ENCODE data around the gene MED1. TPM values are rescaled to one million over a fixed set of nuclear protein-coding genes. Genes with fewer than 3 reads are reported as not detected.
"Not testable (repeated sequence)": the region's sequence is repeated elsewhere in the genome, so short reads cannot be mapped to it uniquely, and the experiment has no call there.

Gene MED1
- total RNA-seq, 1 experiment from 2014 or later = 19.3 TPM

GRCh38 chr17:39439868-39440267 is 11.2 kb downstream of the MED1 start:
- DNase-seq (ENCODE audit: low spot score) = not testable (repeated sequence)

GRCh38 chr17:39429600-39429999 is 21.5 kb downstream of the MED1 start:
- DNase-seq (ENCODE audit: low spot score) = no peak

GRCh38 chr17:39416141-39416540 is 34.9 kb downstream of the MED1 start:
- DNase-seq (ENCODE audit: low spot score) = no peak

GRCh38 chr17:39410279-39410678 is 40.8 kb downstream of the MED1 start:
- DNase-seq (ENCODE audit: low spot score) = no peak

GRCh38 chr17:39408360-39408759 is 42.7 kb downstream of the MED1 start:
- DNase-seq (ENCODE audit: low spot score) = no peak

- no peak for DNase-seq (ENCODE audit: low spot score)
Observed at GRCh38 chr17:39406951-39407350, 44.1 kb downstream of the MED1 start.

GRCh38 chr17:39405436-39405835 is 45.6 kb downstream of the MED1 start:
- DNase-seq (ENCODE audit: low spot score) = no peak

- peak; percentile 82 for DNase-seq (ENCODE audit: low spot score)
Observed at GRCh38 chr17:39404542-39405378, 46.3 kb downstream of the MED1 start.

GRCh38 chr17:39402890-39403605 is 48.0 kb downstream of the MED1 start:
- no peak for DNase-seq (ENCODE audit: low spot score)

GRCh38 chr17:39402244-39402889 is 48.7 kb downstream of the MED1 start:
- DNase-seq (ENCODE audit: low spot score) = peak; percentile 92

GRCh38 chr17:39401412-39402243 is 49.4 kb downstream of the MED1 start, which contains the start of gene FBXL20:
Gene FBXL20, minus strand, starts transcription at chr17:39401626. Its CDS starts 224 bp downstream, at chr17:39401402.
- peak; percentile 78 for DNase-seq (ENCODE audit: low spot score)

GRCh38 chr17:39400547-39401411 is 50.3 kb downstream of the MED1 start:
- no peak for DNase-seq (ENCODE audit: low spot score)

- no peak for DNase-seq (ENCODE audit: low spot score)
Observed at GRCh38 chr17:39399791-39400190, 51.3 kb downstream of the MED1 start.

GRCh38 chr17:39393736-39394135 is 57.3 kb downstream of the MED1 start:
- no peak for DNase-seq (ENCODE audit: low spot score)

- no peak for DNase-seq (ENCODE audit: low spot score)
Observed at GRCh38 chr17:39391448-39391847, 59.6 kb downstream of the MED1 start.

- DNase-seq (ENCODE audit: low spot score) = no peak
Observed at GRCh38 chr17:39385040-39385439, 66.0 kb downstream of the MED1 start.

GRCh38 chr17:39380144-39380543 is 70.9 kb downstream of the MED1 start:
- DNase-seq (ENCODE audit: low spot score) = no peak

- no peak for DNase-seq (ENCODE audit: low spot score)
Observed at GRCh38 chr17:39376434-39376833, 74.6 kb downstream of the MED1 start.

- not testable (repeated sequence) for DNase-seq (ENCODE audit: low spot score)
Observed at GRCh38 chr17:39367805-39368204, 83.3 kb downstream of the MED1 start.

GRCh38 chr17:39365872-39366271 is 85.2 kb downstream of the MED1 start:
- DNase-seq (ENCODE audit: low spot score) = no peak

GRCh38 chr17:39365242-39365641 is 85.8 kb downstream of the MED1 start:
- peak; percentile 16 for DNase-seq (ENCODE audit: low spot score)
